OCI-LY7 (cell line): ENCODE data around the gene CCSAP. TPM values are rescaled to one million over a fixed set of nuclear protein-coding genes. Genes with fewer than 3 reads are reported as not detected.

Experiments
- BruUV-seq: library from RNA; stranded (reverse); fragments of 400-500 nt; replicated peaks from 2 replicates; lab custom pipeline; 2021; lab: Mats Ljungman, UMichigan
- CTCF ChIA-PET: fragments of 300-600 bp; sonication (Branson Sonifier 250); formaldehyde crosslinking; loops from one replicate; lab custom pipeline; 2022; ENCODE audit warnings: antibody characterized with exemption; ENCODE audit not compliant: unreplicated experiment; lab: Charles Lee
- POLR2A ChIA-PET: fragments of 300-600 bp; sonication (Branson Sonifier 250); formaldehyde crosslinking; loops from one replicate; lab custom pipeline; 2022; ENCODE audit warnings: antibody characterized with exemption; lab: Charles Lee
- DNase-seq: peaks from one replicate; pipeline ENCODE4 v3.0.0-alpha.2; 2015; ENCODE audit warnings: low spot score
- H2AFZ ChIP-seq: fragments of 200-600 bp; sonication (generic), shearing (Covaris generic); 2 replicates; pipeline ENCODE4 v1.6.1; 2014; ENCODE audit warnings: mild to moderate bottlenecking, antibody characterized with exemption, low read length, moderate library complexity
- H3K27ac ChIP-seq: fragments of 200-600 bp; sonication (generic); 2 replicates; pipeline ENCODE4 v1.5.1; 2014; ENCODE audit warnings: mixed run types, low read depth, mild to moderate bottlenecking, moderate library complexity, low read length, inconsistent platforms; ENCODE audit not compliant: poor library complexity, severe bottlenecking
- H3K36me3 ChIP-seq: fragments of 200-600 bp; sonication (generic); 2 replicates; pipeline ENCODE4 v1.6.1; 2014; ENCODE audit warnings: mild to moderate bottlenecking, antibody characterized with exemption, low read length, moderate library complexity, mixed read lengths; ENCODE audit not compliant: insufficient read depth
- H3K4me1 ChIP-seq: fragments of 200-600 bp; sonication (generic); 2 replicates; pipeline ENCODE4 v1.5.1; 2014; ENCODE audit warnings: mild to moderate bottlenecking, low read length; ENCODE audit not compliant: insufficient read depth, poor library complexity, severe bottlenecking
- H3K4me2 ChIP-seq: fragments of 200-600 bp; sonication (generic); 2 replicates; pipeline ENCODE4 v1.6.1; 2014; ENCODE audit warnings: mild to moderate bottlenecking, low read length
- H3K4me3 ChIP-seq: fragments of 200-600 bp; sonication (generic); 2 replicates; pipeline ENCODE4 v1.5.1; 2014; ENCODE audit warnings: mild to moderate bottlenecking, low read depth, low read length; ENCODE audit not compliant: poor library complexity, severe bottlenecking
- H3K79me2 ChIP-seq: fragments of 200-600 bp; sonication (generic); 2 replicates; pipeline ENCODE4 v1.6.1; 2016; ENCODE audit warnings: low read depth, mild to moderate bottlenecking, low read length, moderate library complexity, mixed read lengths; ENCODE audit not compliant: insufficient read depth
- H3K9me2 ChIP-seq: fragments of 200-600 bp; sonication (generic); 2 replicates; pipeline ENCODE4 v1.6.1; 2016; ENCODE audit warnings: mild to moderate bottlenecking, low read length, mixed read lengths; ENCODE audit not compliant: insufficient read depth
- H3K9me3 ChIP-seq: fragments of 200-600 bp; sonication (generic); 2 replicates; pipeline ENCODE4 v1.6.1; 2014; ENCODE audit warnings: mild to moderate bottlenecking, mixed run types, low read length, mixed read lengths
- H4K20me1 ChIP-seq: fragments of 200-600 bp; sonication (generic); 2 replicates; pipeline ENCODE4 v1.6.1; 2014; ENCODE audit warnings: mild to moderate bottlenecking, antibody characterized with exemption, low read length, moderate library complexity, mixed read lengths; ENCODE audit not compliant: insufficient read depth
- CTCF ChIP-seq: fragments of 200-600 bp; sonication (generic); conservative IDR thresholded peaks from 2 replicates; pipeline ENCODE4 v1.5.1; 2014; ENCODE audit warnings: mild to moderate bottlenecking, antibody characterized with exemption, low read length, moderate library complexity, mixed read lengths
- EZH2phosphoT487 ChIP-seq: fragments of 200-600 bp; sonication (generic); IDR thresholded peaks from 2 replicates; pipeline ENCODE4 v1.6.1; 2018; ENCODE audit warnings: low read depth, borderline replicate concordance, mild to moderate bottlenecking, mixed run types, antibody characterized with exemption, low read length, moderate library complexity, mixed read lengths
- intact Hi-C: fragments of 100-400 bp; cut with micrococcal nuclease; formaldehyde crosslinking; loops from one replicate; pipeline ENCODE4 v1.10.0; 2022; ENCODE audit not compliant: unreplicated experiment
- total RNA-seq, 2 experiments: library from RNA; depleted of rRNA in 1 of 2; stranded (reverse); fragments of >200 nt in 1 of 2; shearing (Covaris generic) in 1 of 2; gene quantifications; 2 replicates each; pipeline ENCODE4 v1.2.3, GENCODE V29; 2014 to 2022

The CCSAP gene
- total RNA-seq, 2 experiments from 2014 or later, result 10.5 to 15.7 TPM

- Histone ChIP-seq H2AFZ (no peak overlapping the region), H3K79me2 (peaks cover 5% of the 10 kb centered on the region; the same call in 1 of the 2 replicates), H4K20me1 (0 out of 2 replicates have a peak, but pooled peaks cover 6% of the 10 kb centered on the region), H3K4me2 (no peak overlapping the region), H3K9me2 (no peaks in the 10 kb centered on the region), H3K9me3 (peaks cover 5% of the 10 kb centered on the region; the same call in 1 of the 2 replicates), H3K36me3 (no peaks in the 10 kb centered on the region), H3K4me1 (no peaks in the 10 kb centered on the region), H3K4me3 (no peak overlapping the region), H3K27ac (no peak overlapping the region)
- BruUV-seq, result no TSS peak
- CTCF ChIA-PET, result interaction anchor here (0.6 kb wide), 1 partner anchor 276 kb away, joined by 3 read pairs; no protein-coding TSS in a partner anchor
- intact Hi-C loops, result no loop called here
- POLR2A ChIA-PET, result interaction anchor here (1.1 kb wide), 1 partner anchor 13 kb away, joined by 4 read pairs; no protein-coding TSS in a partner anchor
- no peak for DNase-seq
- TF ChIP-seq CTCF, result no peak
- TF ChIP-seq EZH2phosphoT487, result no peak
Measured at GRCh38 chr1:229282295-229282823, 60.5 kb downstream of the CCSAP start.

GRCh38 chr1:229281339-229281926 lies 61.4 kb downstream of the CCSAP start:
- Histone ChIP-seq H3K79me2 (peaks cover 5% of the 10 kb centered on the region; the same call in 1 of the 2 replicates), H3K4me3 (no peak overlapping the region), H3K4me1 (no peaks in the 10 kb centered on the region), H3K9me2 (no peaks in the 10 kb centered on the region), H4K20me1 (0 out of 2 replicates have a peak, but pooled peaks cover 6% of the 10 kb centered on the region), H2AFZ (no peak overlapping the region), H3K27ac (no peak overlapping the region), H3K9me3 (peaks cover 5% of the 10 kb centered on the region; the same call in 1 of the 2 replicates), H3K36me3 (no peaks in the 10 kb centered on the region), H3K4me2 (no peak overlapping the region)
- ChIA-PET CTCF (no interaction called here), POLR2A (interaction anchor here (1.1 kb wide), 1 partner anchor 12 kb away, joined by 4 read pairs; no protein-coding TSS in a partner anchor)
- no peak for DNase-seq
- BruUV-seq, result no TSS peak
- no peak for TF ChIP-seq EZH2phosphoT487
- intact Hi-C loops, result no loop called here

DNA sequence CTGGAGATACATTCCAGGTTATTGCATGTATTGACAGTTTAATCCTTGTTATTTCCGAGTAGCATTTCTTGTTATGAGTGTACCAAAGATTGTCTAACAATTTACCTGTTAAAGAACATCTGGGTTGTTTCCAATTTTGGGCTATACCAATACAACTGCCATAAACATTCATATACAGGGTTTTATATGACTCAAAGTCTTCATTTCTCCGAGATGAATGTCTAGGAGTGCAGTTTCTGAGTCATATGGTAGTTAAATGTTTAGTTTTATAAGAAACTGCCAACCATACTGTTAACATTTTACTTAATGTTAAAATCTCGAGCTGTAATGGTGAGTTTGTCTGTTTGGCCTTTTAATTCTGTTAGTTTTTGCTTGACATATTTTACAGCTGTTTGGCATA lies 61.9 kb downstream of the CCSAP start:
- no peak overlapping the region for H3K4me3 ChIP-seq
- H4K20me1 ChIP-seq, result 0 out of 2 replicates have a peak, but pooled peaks cover 3% of the 10 kb centered on the region
- TF ChIP-seq EZH2phosphoT487, result no peak
- TF ChIP-seq CTCF, result no peak
- no peak overlapping the region for H3K4me2 ChIP-seq
- intact Hi-C loops, result no loop called here
- H3K4me1 ChIP-seq, result no peaks in the 10 kb centered on the region
- H3K79me2 ChIP-seq, result peaks cover 5% of the 10 kb centered on the region; the same call in 1 of the 2 replicates
- ChIA-PET CTCF (no interaction called here), POLR2A (no interaction called here)
- no peaks in the 10 kb centered on the region for H3K36me3 ChIP-seq
- no TSS peak for BruUV-seq
- DNase-seq, result no peak
- H2AFZ ChIP-seq, result no peak overlapping the region
- H3K27ac ChIP-seq, result no peak overlapping the region
- H3K9me2 ChIP-seq, result no peaks in the 10 kb centered on the region
- peaks cover 5% of the 10 kb centered on the region; the same call in 1 of the 2 replicates for H3K9me3 ChIP-seq
